Ishikawa (cell line): ENCODE results near the gene C3orf85.

Experiments
- CEBPB ChIP-seq: IDR thresholded peaks from 2 replicates; pipeline ENCODE4 v1.6.1; 2012
- EGR1 ChIP-seq: IDR thresholded peaks from 2 replicates; pipeline ENCODE4 v1.6.1; 2012
- EP300 ChIP-seq: IDR thresholded peaks from 2 replicates; pipeline ENCODE4 v1.6.1; 2012; ENCODE audit warnings: borderline replicate concordance
- RAD21 ChIP-seq: IDR thresholded peaks from 2 replicates; pipeline ENCODE4 v1.6.1; 2012; ENCODE audit warnings: low read depth
- TAF1 ChIP-seq: IDR thresholded peaks from 2 replicates; pipeline ENCODE4 v1.6.1; 2012; ENCODE audit warnings: low read depth, mild to moderate bottlenecking
- TF ChIP-seq, protein P1 (sequence below): IDR thresholded peaks from 2 replicates; pipeline ENCODE4 v1.6.1; 2012; ENCODE audit warnings: low read depth, mild to moderate bottlenecking
- TF ChIP-seq, protein P2 (sequence below): IDR thresholded peaks from 2 replicates; pipeline ENCODE4 v1.6.1; 2012
- TF ChIP-seq, protein P3 (sequence below): IDR thresholded peaks from 2 replicates; pipeline ENCODE4 v1.6.1; 2012

DNA sequence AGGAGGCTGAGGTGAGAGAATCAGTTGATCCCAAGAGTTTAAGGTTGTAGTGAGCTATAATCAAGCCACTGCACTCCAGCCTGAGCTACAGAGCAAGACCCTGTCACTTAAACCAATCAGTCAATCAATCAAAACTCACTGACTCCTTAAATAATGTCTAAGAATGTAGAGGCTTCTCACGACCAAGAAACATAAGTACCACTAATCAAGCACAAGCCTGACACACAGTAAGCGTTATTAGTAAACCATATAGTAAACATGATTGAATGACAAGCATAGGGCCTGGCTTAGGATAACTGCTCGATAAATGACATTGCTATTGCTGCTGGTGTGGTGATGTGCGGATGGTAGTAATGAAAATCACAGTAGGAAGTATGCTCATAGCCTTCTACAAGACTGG, 29.4 kb downstream of the C3orf85 start:
- TF ChIP-seq EGR1 (no peak), TAF1 (no peak), RAD21 (no peak), CEBPB (no peak), EP300 (no peak)
- TF ChIP-seq, protein P1, sequence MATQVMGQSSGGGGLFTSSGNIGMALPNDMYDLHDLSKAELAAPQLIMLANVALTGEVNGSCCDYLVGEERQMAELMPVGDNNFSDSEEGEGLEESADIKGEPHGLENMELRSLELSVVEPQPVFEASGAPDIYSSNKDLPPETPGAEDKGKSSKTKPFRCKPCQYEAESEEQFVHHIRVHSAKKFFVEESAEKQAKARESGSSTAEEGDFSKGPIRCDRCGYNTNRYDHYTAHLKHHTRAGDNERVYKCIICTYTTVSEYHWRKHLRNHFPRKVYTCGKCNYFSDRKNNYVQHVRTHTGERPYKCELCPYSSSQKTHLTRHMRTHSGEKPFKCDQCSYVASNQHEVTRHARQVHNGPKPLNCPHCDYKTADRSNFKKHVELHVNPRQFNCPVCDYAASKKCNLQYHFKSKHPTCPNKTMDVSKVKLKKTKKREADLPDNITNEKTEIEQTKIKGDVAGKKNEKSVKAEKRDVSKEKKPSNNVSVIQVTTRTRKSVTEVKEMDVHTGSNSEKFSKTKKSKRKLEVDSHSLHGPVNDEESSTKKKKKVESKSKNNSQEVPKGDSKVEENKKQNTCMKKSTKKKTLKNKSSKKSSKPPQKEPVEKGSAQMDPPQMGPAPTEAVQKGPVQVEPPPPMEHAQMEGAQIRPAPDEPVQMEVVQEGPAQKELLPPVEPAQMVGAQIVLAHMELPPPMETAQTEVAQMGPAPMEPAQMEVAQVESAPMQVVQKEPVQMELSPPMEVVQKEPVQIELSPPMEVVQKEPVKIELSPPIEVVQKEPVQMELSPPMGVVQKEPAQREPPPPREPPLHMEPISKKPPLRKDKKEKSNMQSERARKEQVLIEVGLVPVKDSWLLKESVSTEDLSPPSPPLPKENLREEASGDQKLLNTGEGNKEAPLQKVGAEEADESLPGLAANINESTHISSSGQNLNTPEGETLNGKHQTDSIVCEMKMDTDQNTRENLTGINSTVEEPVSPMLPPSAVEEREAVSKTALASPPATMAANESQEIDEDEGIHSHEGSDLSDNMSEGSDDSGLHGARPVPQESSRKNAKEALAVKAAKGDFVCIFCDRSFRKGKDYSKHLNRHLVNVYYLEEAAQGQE = no peak
- TF ChIP-seq, protein P2, sequence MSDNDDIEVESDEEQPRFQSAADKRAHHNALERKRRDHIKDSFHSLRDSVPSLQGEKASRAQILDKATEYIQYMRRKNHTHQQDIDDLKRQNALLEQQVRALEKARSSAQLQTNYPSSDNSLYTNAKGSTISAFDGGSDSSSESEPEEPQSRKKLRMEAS = no peak
- TF ChIP-seq, protein P3, sequence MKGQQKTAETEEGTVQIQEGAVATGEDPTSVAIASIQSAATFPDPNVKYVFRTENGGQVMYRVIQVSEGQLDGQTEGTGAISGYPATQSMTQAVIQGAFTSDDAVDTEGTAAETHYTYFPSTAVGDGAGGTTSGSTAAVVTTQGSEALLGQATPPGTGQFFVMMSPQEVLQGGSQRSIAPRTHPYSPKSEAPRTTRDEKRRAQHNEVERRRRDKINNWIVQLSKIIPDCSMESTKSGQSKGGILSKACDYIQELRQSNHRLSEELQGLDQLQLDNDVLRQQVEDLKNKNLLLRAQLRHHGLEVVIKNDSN = no peak
